ENCODE measurements around the gene ZNF500. TPM values are rescaled to one million over a fixed set of nuclear protein-coding genes. Genes with fewer than 3 reads are reported as not detected.

Gene ZNF500
- total RNA-seq, 3 donors from 2014 or later (not counting 1 experiment from before 2014, with no cell fraction given), result 11.4 to 20.3 (median 13.0) TPM

DNA sequence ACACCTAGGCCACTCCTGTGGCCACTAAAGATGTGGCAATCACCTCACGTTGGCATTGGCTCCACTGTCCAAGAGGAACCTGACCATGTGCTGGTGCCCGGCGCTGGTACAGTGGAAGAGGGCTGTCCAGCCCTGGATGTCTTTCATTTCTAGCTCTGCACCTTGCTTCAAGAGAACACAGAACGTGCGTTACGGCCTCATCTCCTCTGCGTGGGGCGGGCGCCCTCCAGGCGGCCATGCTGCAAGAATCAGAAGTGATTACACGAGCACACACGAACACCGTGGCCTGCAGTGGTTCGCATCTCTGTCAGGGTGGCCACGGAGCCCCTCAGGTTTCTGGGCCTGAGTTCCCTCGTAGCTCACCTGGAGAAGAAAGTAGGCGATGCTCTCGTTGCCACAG is 40.3 kb downstream of the ZNF500 start:
- Histone ChIP-seq H3K9me3 (ENCODE audit: control insufficient read depth, insufficient read depth, low read length) (no peaks in the 10 kb centered on the region), H3K36me3 (ENCODE audit: control insufficient read depth, insufficient read depth, low read length) (peaks cover 29% of the 10 kb centered on the region), H3K4me3 (ENCODE audit: low read length) (no peak overlapping the region), H3K27me3 (ENCODE audit: control insufficient read depth, insufficient read depth, low read length) (no peaks in the 10 kb centered on the region), H3K27ac (ENCODE audit: low read length) (no peak overlapping the region), H3K4me1 (ENCODE audit: control insufficient read depth, insufficient read depth, low read length) (no peaks in the 10 kb centered on the region)
- WGBS (ENCODE audit: insufficient coverage), result 95% methylated on average over 18 of the region's 18 CpGs
- H3K27me3 Mint-ChIP-seq (ENCODE audit: low read depth in 2 of 2), result no peaks in the 10 kb centered on the region
- TF ChIP-seq, protein P1, sequence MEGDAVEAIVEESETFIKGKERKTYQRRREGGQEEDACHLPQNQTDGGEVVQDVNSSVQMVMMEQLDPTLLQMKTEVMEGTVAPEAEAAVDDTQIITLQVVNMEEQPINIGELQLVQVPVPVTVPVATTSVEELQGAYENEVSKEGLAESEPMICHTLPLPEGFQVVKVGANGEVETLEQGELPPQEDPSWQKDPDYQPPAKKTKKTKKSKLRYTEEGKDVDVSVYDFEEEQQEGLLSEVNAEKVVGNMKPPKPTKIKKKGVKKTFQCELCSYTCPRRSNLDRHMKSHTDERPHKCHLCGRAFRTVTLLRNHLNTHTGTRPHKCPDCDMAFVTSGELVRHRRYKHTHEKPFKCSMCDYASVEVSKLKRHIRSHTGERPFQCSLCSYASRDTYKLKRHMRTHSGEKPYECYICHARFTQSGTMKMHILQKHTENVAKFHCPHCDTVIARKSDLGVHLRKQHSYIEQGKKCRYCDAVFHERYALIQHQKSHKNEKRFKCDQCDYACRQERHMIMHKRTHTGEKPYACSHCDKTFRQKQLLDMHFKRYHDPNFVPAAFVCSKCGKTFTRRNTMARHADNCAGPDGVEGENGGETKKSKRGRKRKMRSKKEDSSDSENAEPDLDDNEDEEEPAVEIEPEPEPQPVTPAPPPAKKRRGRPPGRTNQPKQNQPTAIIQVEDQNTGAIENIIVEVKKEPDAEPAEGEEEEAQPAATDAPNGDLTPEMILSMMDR (IDR thresholded peaks at IDR 0.05), result no peak
- no peaks in the 10 kb centered on the region for H3K9me3 Mint-ChIP-seq
- intact Hi-C loops (cut with micrococcal nuclease), result no loop called here
- H3K4me1 Mint-ChIP-seq, result peaks cover 0 to 11% of the 10 kb centered on the region in 2 donors
- H3K4me3 Mint-ChIP-seq, result no peak overlapping the region
- ATAC-seq (no peak), DNase-seq (no peak)
- H3K27ac Mint-ChIP-seq, result no peak overlapping the region
- H3K36me3 Mint-ChIP-seq, result no peaks in the 10 kb centered on the region

DNA sequence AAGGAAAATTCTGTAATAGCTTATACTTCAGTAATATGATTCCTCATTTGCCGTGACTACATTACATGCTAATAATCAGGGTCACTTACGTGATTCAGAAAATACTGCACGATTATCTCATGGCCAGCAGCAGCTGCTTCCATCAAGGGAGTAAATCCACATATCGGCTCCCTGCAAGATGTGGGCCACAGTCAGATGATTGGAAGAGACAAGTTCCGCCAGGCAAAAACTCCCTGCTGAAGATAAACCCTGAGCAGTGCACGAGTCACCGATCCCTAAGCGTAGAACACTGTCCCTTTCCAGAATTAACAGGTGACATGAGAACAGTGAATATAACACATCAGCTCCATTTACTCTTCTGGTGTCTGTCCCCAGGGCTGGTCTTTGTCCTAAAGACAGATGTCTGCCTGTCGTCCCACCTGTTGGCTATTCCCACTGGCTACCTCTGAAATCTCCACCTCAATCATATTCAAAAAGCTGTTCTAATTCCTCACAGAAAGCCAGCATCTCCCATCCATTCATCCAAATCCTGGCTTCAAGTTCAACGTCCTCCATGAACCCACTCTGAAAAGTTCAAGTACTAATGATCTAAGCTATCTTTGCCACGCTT is 42.2 kb downstream of the ZNF500 start:
- H3K27ac ChIP-seq (ENCODE audit: low read length), result no peak overlapping the region
- no peaks in the 10 kb centered on the region for H3K27me3 ChIP-seq (ENCODE audit: control insufficient read depth, insufficient read depth, low read length)
- ATAC-seq (no peak), DNase-seq (no peak)
- Mint-ChIP-seq H3K4me1 (peaks cover 0 to 11% of the 10 kb centered on the region in 2 donors), H3K27ac (no peak overlapping the region), H3K4me3 (no peak overlapping the region), H3K9me3 (no peaks in the 10 kb centered on the region), H3K27me3 (ENCODE audit: low read depth in 2 of 2) (no peaks in the 10 kb centered on the region), H3K36me3 (no peaks in the 10 kb centered on the region)
- TF ChIP-seq, protein P1 (IDR thresholded peaks at IDR 0.05), result no peak
- H3K4me3 ChIP-seq (ENCODE audit: low read length), result no peak overlapping the region
- no peaks in the 10 kb centered on the region for H3K4me1 ChIP-seq (ENCODE audit: control insufficient read depth, insufficient read depth, low read length)
- WGBS (ENCODE audit: insufficient coverage), result 95% methylated on average over 11 of the region's 11 CpGs
- H3K36me3 ChIP-seq (ENCODE audit: control insufficient read depth, insufficient read depth, low read length), result peaks cover 28% of the 10 kb centered on the region
- intact Hi-C loops (cut with micrococcal nuclease), result no loop called here
- H3K9me3 ChIP-seq (ENCODE audit: control insufficient read depth, insufficient read depth, low read length), result no peaks in the 10 kb centered on the region

DNA sequence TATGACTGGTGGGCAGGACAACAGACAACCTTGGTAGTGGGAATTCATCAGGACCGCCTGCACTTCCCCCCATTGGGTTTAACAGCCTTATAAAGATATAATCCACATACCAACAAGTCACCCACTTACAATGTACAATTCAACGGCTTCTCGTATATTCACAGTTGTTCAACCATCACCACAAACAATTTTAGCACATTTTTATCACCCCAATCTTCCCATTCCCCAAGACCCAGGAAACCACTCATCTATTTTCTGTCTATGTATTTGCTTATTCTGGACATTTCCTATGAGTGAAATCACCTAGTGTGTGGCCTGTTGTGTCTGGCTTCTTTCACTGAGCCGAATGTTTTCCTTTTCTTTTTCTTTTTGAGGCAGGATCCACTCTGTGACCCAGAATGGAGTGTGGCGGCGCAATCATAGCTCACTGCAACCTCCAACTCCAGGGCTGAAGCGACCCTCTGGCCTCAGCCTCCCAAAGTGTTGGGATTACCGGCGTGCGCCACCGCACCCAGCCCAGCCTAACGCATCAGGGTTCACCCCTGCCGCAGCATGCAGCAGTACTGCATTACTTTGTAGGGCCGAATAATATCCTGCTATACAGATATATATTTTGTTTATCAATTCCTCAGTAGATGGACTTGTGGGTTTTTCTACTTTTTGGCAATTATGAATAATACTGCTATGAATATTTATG is 43.7 kb downstream of the ZNF500 start:
- no peak overlapping the region for H3K27ac Mint-ChIP-seq

More for the DNA sequence above, 43.7 kb downstream of the ZNF500 start:
- Mint-ChIP-seq H3K36me3 (no peaks in the 10 kb centered on the region), H3K4me3 (no peak overlapping the region), H3K27me3 (ENCODE audit: low read depth in 2 of 2) (no peaks in the 10 kb centered on the region), H3K4me1 (peaks cover 0 to 6% of the 10 kb centered on the region in 2 donors), H3K9me3 (no peaks in the 10 kb centered on the region)
- H3K4me1 ChIP-seq (ENCODE audit: control insufficient read depth, insufficient read depth, low read length), result no peaks in the 10 kb centered on the region
- intact Hi-C loops (cut with micrococcal nuclease), result no loop called here
- ATAC-seq (no peak), DNase-seq (no peak)
- H3K9me3 ChIP-seq (ENCODE audit: control insufficient read depth, insufficient read depth, low read length), result no peaks in the 10 kb centered on the region
- WGBS (ENCODE audit: insufficient coverage), result 87% methylated on average over 13 of the region's 14 CpGs
- H3K4me3 ChIP-seq (ENCODE audit: low read length), result no peak overlapping the region
- H3K27ac ChIP-seq (ENCODE audit: low read length), result no peak overlapping the region
- TF ChIP-seq, protein P1 (IDR thresholded peaks at IDR 0.05), result no peak
- no peaks in the 10 kb centered on the region for H3K27me3 ChIP-seq (ENCODE audit: control insufficient read depth, insufficient read depth, low read length)
- H3K36me3 ChIP-seq (ENCODE audit: control insufficient read depth, insufficient read depth, low read length), result peaks cover 14% of the 10 kb centered on the region

All from natural killer cell (primary cell).